Lower lobe of right lung (tissue), 2 donors: Measurements from ENCODE around the gene ANKRD31. TPM values are rescaled to one million over a fixed set of nuclear protein-coding genes. Genes with fewer than 3 reads are reported as not detected.
A peak's percentile ranks its signal among the peaks of the same experiment; 100 is the strongest.

Experiments used
- ATAC-seq, 2 donors: fragments of 200-7000 bp; cut with Tn5 transposase; one replicate each; pipeline ENCODE4 v1.9.1; 2020 to 2022; ENCODE audit warnings: mild to moderate bottlenecking in 2 of 2, moderate library complexity in 2 of 2
- DNase-seq: peaks from one replicate; pipeline ENCODE4 v3.0.0-alpha.2; 2020
- H3K27ac ChIP-seq: fragments of 200-600 bp; one replicate; pipeline ENCODE4 v1.8.0; 2022
- H3K27me3 ChIP-seq: fragments of 200-600 bp; one replicate; pipeline ENCODE4 v1.8.0; 2022; ENCODE audit warnings: low read depth
- H3K36me3 ChIP-seq: fragments of 200-600 bp; one replicate; pipeline ENCODE4 v1.8.0; 2022; ENCODE audit warnings: mild to moderate bottlenecking
- H3K4me1 ChIP-seq: fragments of 200-600 bp; one replicate; pipeline ENCODE4 v1.8.0; 2022
- H3K4me3 ChIP-seq: fragments of 200-600 bp; one replicate; pipeline ENCODE4 v1.8.0; 2022; ENCODE audit warnings: mild to moderate bottlenecking
- H3K9me3 ChIP-seq: fragments of 200-600 bp; one replicate; pipeline ENCODE4 v1.8.0; 2022
- intact Hi-C: fragments of 100-400 bp; cut with DNase I; formaldehyde crosslinking; loops from one replicate; pipeline ENCODE4 v1.11.0; 2022
- total RNA-seq: library from RNA; stranded (reverse); fragmentation: NEBNext Ultra II Directional; extraction: Animal tissue kit (Norgen Biotek cat#: 25700); gene quantifications from one replicate; pipeline ENCODE4 v1.2.1, GENCODE V29; 2021
- TF ChIP-seq, protein P1 (sequence below): fragments of 200-600 bp; IDR thresholded peaks from one replicate; pipeline ENCODE4 v1.8.0; 2022; ENCODE audit warnings: antibody characterized with exemption, mild to moderate bottlenecking
- donor health status: DM: no; HTN: yes; CAD: no; lungs with severe emphysema.

Gene ANKRD31
- total RNA-seq, 1 donor from 2014 or later, result 0.27 TPM

DNA sequence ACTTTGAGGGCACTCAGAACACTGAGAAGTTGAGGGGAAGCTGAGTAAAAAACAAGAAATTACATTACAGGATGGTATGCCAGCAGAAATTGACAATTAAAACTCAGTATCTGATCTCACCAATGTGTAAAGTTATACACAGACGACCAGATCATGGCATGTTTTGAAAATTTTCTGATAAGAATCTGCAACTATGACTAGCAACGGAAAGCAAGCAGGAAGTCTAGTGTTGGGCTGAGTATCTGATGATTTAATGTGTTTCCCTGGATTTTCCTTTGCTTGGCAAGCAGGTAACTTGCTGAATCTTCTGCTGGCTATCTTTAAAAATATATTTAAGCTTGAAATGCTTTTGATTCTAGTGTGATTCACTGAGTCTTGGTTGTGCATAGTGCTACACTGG is 179.1 kb downstream of the ANKRD31 start:
- Histone ChIP-seq H3K36me3 (no peaks in the 10 kb centered on the region), H3K4me3 (no peak overlapping the region), H3K27ac (no peak overlapping the region), H3K4me1 (peaks cover 8% of the 10 kb centered on the region), H3K9me3 (no peaks in the 10 kb centered on the region), H3K27me3 (no peaks in the 10 kb centered on the region)
- ATAC-seq (no peak), DNase-seq (no peak)
- intact Hi-C loops, result no loop called here
- TF ChIP-seq, protein P1, sequence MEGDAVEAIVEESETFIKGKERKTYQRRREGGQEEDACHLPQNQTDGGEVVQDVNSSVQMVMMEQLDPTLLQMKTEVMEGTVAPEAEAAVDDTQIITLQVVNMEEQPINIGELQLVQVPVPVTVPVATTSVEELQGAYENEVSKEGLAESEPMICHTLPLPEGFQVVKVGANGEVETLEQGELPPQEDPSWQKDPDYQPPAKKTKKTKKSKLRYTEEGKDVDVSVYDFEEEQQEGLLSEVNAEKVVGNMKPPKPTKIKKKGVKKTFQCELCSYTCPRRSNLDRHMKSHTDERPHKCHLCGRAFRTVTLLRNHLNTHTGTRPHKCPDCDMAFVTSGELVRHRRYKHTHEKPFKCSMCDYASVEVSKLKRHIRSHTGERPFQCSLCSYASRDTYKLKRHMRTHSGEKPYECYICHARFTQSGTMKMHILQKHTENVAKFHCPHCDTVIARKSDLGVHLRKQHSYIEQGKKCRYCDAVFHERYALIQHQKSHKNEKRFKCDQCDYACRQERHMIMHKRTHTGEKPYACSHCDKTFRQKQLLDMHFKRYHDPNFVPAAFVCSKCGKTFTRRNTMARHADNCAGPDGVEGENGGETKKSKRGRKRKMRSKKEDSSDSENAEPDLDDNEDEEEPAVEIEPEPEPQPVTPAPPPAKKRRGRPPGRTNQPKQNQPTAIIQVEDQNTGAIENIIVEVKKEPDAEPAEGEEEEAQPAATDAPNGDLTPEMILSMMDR, result no peak

DNA sequence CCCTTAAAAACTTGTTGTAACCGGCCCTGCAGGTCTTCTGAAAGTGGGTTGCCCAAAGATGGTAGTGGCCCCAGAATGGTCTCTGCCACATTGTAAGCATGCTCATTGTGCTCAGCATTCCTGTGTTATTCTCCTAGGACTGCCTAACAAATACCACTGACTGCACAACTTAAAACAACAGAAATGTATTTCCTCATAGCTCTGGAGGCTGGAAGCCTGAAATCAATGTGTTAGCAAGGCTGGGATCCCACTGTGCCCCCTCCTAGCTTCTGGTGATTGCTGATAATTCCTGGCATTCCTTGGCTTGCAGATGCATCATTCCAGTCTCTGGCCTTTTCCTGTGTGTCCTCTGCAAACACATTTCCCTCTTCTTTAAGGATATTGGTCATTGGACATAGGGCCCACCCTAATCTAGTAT is 180.9 kb downstream of the ANKRD31 start:
- intact Hi-C loops, result no loop called here
- Histone ChIP-seq H3K27ac (no peak overlapping the region), H3K4me3 (no peak overlapping the region), H3K9me3 (no peaks in the 10 kb centered on the region), H3K27me3 (no peaks in the 10 kb centered on the region), H3K36me3 (no peaks in the 10 kb centered on the region), H3K4me1 (peaks cover 24% of the 10 kb centered on the region)
- ATAC-seq (no peak), DNase-seq (no peak)
- TF ChIP-seq, protein P1, result no peak

DNA sequence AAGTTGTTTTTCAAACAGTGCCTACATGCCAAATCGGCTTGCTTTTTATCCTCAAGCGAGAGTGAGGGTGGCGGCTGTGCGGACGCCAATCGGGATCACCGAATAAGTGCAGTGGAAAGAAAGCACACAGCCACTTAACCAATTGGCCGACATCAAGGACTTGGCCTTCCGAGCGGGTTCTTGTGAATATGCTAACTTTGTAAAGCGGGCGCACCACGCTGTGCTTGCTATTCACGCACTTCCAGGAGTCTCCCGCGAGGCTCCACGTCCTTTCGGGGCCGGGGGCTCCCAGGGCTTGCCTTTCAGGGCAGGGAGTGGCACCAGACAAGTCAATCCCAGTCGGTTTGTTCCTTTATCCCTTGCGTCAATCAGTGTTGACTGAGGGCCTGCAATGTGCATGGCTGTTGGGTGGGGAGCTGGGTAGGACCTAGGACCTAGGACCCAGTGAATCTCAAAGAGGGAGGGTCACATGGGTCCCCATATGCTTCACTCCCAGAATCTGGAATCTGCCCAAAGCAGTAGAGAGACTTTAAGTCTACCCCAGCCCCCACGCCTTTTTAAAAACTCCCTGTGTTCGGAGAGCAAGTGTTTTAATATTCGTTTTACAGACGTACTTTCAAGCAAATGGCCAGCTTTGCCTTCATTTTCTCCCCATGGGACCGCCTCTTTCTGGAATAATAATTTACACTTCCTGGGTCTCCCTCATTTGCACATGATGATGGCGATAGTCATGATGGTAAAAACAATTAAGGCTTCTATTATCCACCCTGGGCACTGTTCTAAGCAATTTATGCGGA is 182.3 kb downstream of the ANKRD31 start:
- peaks cover 32% of the 10 kb centered on the region for H3K4me1 ChIP-seq
- TF ChIP-seq, protein P1, result no peak
- no peaks in the 10 kb centered on the region for H3K36me3 ChIP-seq
- DNase-seq (peak; percentile 53), ATAC-seq (peak; percentile 7 to 47)
- no peaks in the 10 kb centered on the region for H3K27me3 ChIP-seq
- intact Hi-C loops, result no loop called here
- no peaks in the 10 kb centered on the region for H3K9me3 ChIP-seq
- peak overlapping the region; percentile 88 for H3K27ac ChIP-seq
- peak overlapping the region; percentile 86 for H3K4me3 ChIP-seq

DNA sequence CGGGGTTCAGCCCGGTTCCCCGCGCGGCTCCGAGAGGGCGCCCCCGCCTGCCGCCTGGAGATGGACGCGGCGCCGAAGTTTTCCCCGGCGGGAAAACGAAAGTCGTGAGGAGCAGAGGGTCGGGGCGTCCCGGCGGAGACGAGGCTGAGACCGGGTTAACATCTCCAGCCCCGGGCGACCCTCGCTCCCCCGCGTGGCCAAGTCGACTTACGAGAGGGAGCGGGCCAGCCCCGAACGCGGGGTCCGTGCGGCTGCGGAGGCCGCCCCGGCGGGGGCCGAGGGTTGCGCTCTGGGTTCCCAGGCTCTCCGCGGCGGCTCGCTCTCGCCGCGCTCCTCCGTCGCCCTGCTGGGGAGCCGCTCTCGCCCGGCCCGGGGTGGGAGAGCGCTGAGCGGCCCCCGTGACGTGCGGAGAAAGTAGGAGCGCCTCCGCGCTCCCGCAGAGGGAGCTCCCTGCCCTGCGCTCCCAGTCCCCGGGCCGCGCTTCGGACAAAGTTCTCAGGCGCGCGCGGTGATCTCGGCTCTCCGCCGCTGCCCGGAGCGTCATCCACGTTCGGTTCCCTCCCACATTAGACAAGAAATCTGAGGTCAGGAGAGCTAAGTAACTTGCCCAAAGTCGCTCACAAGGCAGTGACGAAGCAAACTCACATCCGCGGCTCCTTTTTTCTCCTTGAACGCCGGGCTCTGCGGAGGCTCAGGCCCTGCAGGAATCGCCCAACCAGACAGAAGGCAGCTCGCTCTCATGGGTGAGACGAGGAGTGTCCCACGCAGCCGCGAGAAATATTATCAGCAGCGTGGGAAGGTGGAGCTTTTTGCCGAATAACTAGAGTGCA is 183.2 kb downstream of the ANKRD31 start:
- DNase-seq, result peak; percentile 71
- peak; percentile 73 to 75 for ATAC-seq
- TF ChIP-seq, protein P1, result no peak
- intact Hi-C loops, result no loop called here
- Histone ChIP-seq H3K27ac (peak overlapping the region; percentile 88), H3K4me1 (peaks cover 32% of the 10 kb centered on the region), H3K4me3 (peak overlapping the region; percentile 86), H3K9me3 (no peaks in the 10 kb centered on the region), H3K27me3 (no peaks in the 10 kb centered on the region), H3K36me3 (no peaks in the 10 kb centered on the region)

DNA sequence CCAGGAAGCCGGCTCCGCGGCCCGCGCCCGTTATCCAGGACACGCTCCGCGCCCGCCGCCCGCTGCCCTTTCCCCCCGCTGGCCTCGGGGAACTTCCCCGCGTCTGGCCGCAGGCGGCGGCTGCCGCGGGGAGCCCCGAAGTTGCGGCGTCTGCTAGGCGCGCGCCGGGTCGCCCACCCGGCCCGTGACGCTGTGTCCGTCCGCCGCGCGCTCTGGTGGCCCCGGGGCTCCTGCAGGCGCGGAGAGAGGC is 183.7 kb downstream of the ANKRD31 start:
- Histone ChIP-seq H3K9me3 (no peaks in the 10 kb centered on the region), H3K36me3 (no peaks in the 10 kb centered on the region), H3K27me3 (no peaks in the 10 kb centered on the region), H3K4me1 (peaks cover 32% of the 10 kb centered on the region), H3K4me3 (peak overlapping the region; percentile 86), H3K27ac (peak overlapping the region; percentile 88)
- DNase-seq, result no peak
- ATAC-seq, result no peak
- TF ChIP-seq, protein P1, result no peak
- intact Hi-C loops, result no loop called here
